HepG2 (cell line): ENCODE results near the gene DPH1. TPM values are rescaled to one million over a fixed set of nuclear protein-coding genes. Genes with fewer than 3 reads are reported as not detected.

ENCODE experiments used
- ATAD3A ChIP-seq: sonication (generic); formaldehyde crosslinking; IDR thresholded peaks from 2 replicates; pipeline ENCODE4 v1.4.0; 2020; ENCODE audit warnings: missing genetic modification reagents
- DMAP1 ChIP-seq: IDR thresholded peaks from 2 replicates; pipeline ENCODE4 v1.6.1; 2016
- EEA1 ChIP-seq: sonication (generic); formaldehyde crosslinking; IDR thresholded peaks from 2 replicates; pipeline ENCODE4 v1.5.1; 2020; ENCODE audit warnings: mild to moderate bottlenecking, missing genetic modification reagents, borderline replicate concordance
- ELF3 ChIP-seq: IDR thresholded peaks from 2 replicates; pipeline ENCODE4 v1.6.1; 2016; ENCODE audit warnings: missing genetic modification reagents, missing compliant biosample characterization
- ERF ChIP-seq: IDR thresholded peaks from 2 replicates; pipeline ENCODE4 v1.6.1; 2018; ENCODE audit warnings: missing biosample characterization, missing genetic modification reagents
- GFI1 ChIP-seq: sonication (generic); formaldehyde crosslinking; IDR thresholded peaks from 2 replicates; pipeline ENCODE4 v1.5.0; 2020; ENCODE audit warnings: missing genetic modification reagents, mild to moderate bottlenecking, borderline replicate concordance
- HMG20B ChIP-seq: conservative IDR thresholded peaks from 2 replicates; pipeline ENCODE4 v1.6.1; 2016; ENCODE audit warnings: missing genetic modification reagents, missing compliant biosample characterization
- KAT8 ChIP-seq: IDR thresholded peaks from 2 replicates; pipeline ENCODE4 v1.6.1; 2016; ENCODE audit warnings: missing genetic modification reagents, missing compliant biosample characterization
- KDM3A ChIP-seq: IDR thresholded peaks from 2 replicates; pipeline ENCODE4 v1.6.1; 2018; ENCODE audit warnings: low read depth, missing compliant biosample characterization
- KLF16 ChIP-seq, 2 experiments: sonication (generic) in 1 of 2; formaldehyde crosslinking in 1 of 2; IDR thresholded peaks; 2 replicates each; pipeline versions ENCODE4 v1.6.1 to v1.8.0; 2016 to 2023; ENCODE audit warnings: missing genetic modification reagents in 2 of 2, missing compliant biosample characterization in 1 of 2
- NBN ChIP-seq: fragments of 450-650 bp; conservative IDR thresholded peaks from 2 replicates; pipeline ENCODE4 v1.6.1; 2017
- NFATC3 ChIP-seq: sonication (generic); formaldehyde crosslinking; IDR thresholded peaks from 2 replicates; pipeline ENCODE4 v1.5.1; 2020; ENCODE audit warnings: mild to moderate bottlenecking, missing genetic modification reagents
- TARDBP ChIP-seq: sonication (generic); formaldehyde crosslinking; IDR thresholded peaks from 2 replicates; pipeline ENCODE4 v1.8.0; 2022; ENCODE audit warnings: mild to moderate bottlenecking, missing genetic modification reagents
- TCF7 ChIP-seq: sonication (generic); IDR thresholded peaks from 2 replicates; pipeline ENCODE4 v1.6.1; 2016; ENCODE audit warnings: antibody characterized with exemption, low read depth
- YEATS2 ChIP-seq: sonication (generic); formaldehyde crosslinking; IDR thresholded peaks from 2 replicates; pipeline ENCODE4 v1.4.0; 2020; ENCODE audit warnings: missing genetic modification reagents, borderline replicate concordance
- ZKSCAN1 ChIP-seq: fragments of 150-350 bp; IDR thresholded peaks from 2 replicates; pipeline ENCODE4 v1.6.1; 2014; ENCODE audit warnings: low read length
- ZMAT5 ChIP-seq: sonication (generic); formaldehyde crosslinking; IDR thresholded peaks from 2 replicates; pipeline ENCODE4 v1.5.0; 2020; ENCODE audit warnings: mild to moderate bottlenecking, low read depth, missing genetic modification reagents, borderline replicate concordance
- ZNF24 ChIP-seq: fragments of 450-650 bp; IDR thresholded peaks from 2 replicates; pipeline ENCODE4 v1.6.1; 2017; ENCODE audit warnings: antibody characterized with exemption, mild to moderate bottlenecking
- ZNF280B ChIP-seq: sonication (generic); formaldehyde crosslinking; IDR thresholded peaks from 2 replicates; pipeline ENCODE4 v1.5.0; 2020; ENCODE audit warnings: missing genetic modification reagents, mild to moderate bottlenecking, borderline replicate concordance
- ZNF292 ChIP-seq: sonication (generic); formaldehyde crosslinking; IDR thresholded peaks from 2 replicates; pipeline ENCODE4 v1.8.1; 2022; ENCODE audit warnings: mild to moderate bottlenecking, low read depth, missing genetic modification reagents, borderline replicate concordance
- ZNF547 ChIP-seq: sonication (generic); formaldehyde crosslinking; IDR thresholded peaks from 2 replicates; pipeline ENCODE4 v1.5.1; 2020; ENCODE audit warnings: mild to moderate bottlenecking, missing genetic modification reagents
- ZNF619 ChIP-seq: sonication (generic); formaldehyde crosslinking; IDR thresholded peaks from 2 replicates; pipeline ENCODE4 v1.4.0; 2020; ENCODE audit warnings: mild to moderate bottlenecking, missing genetic modification reagents
- ZNF720 ChIP-seq: sonication (generic); formaldehyde crosslinking; IDR thresholded peaks from 2 replicates; pipeline ENCODE4 v1.4.0; 2020; ENCODE audit warnings: missing genetic modification reagents
- ZNF782 ChIP-seq: sonication (generic); formaldehyde crosslinking; IDR thresholded peaks from 2 replicates; pipeline ENCODE4 v1.4.0; 2020; ENCODE audit warnings: missing genetic modification reagents, mild to moderate bottlenecking, borderline replicate concordance
- ZNF839 ChIP-seq: sonication (generic); formaldehyde crosslinking; IDR thresholded peaks from 2 replicates; pipeline ENCODE4 v1.4.0; 2020; ENCODE audit warnings: missing genetic modification reagents, mild to moderate bottlenecking, borderline replicate concordance
- polyA plus RNA-seq, 8 experiments: library from polyadenylated mRNA; depleted of rRNA in 3 of 8; stranded (reverse) in 7 of 8; unstranded in 1 of 8; fragments of >200 nt; fragmentation: Illumina TruSeq in 4 of 8; extraction: Trizol in 4 of 8; gene quantifications; 2 replicates each; pipeline versions ENCODE4 v1.2.1 to v1.2.3, GENCODE V29; 2011 to 2016; ENCODE audit warnings: low read depth in 4 of 8, missing spikeins in 1 of 8, mixed read lengths in 1 of 8; ENCODE audit not compliant: insufficient read depth in 1 of 8
- total RNA-seq, 5 experiments: library from RNA; depleted of rRNA; stranded (reverse); fragments of >200 nt; fragmentation: Illumina TruSeq; extraction: Trizol; gene quantifications; 2 replicates each; pipeline ENCODE4 v1.2.3, GENCODE V29; 2016; ENCODE audit warnings: low read depth in 1 of 5
- TF ChIP-seq, protein P1 (sequence below): IDR thresholded peaks from 2 replicates; pipeline ENCODE4 v1.6.1; 2016; ENCODE audit warnings: low read depth, control low read depth
- TF ChIP-seq, protein P2 (sequence below): sonication (generic); formaldehyde crosslinking; IDR thresholded peaks from 2 replicates; pipeline ENCODE4 v1.4.0; 2020; ENCODE audit warnings: missing genetic modification reagents
- TF ChIP-seq, protein P3 (sequence below): sonication (generic); formaldehyde crosslinking; IDR thresholded peaks from 2 replicates; pipeline ENCODE4 v1.4.0; 2020; ENCODE audit warnings: missing genetic modification reagents, mild to moderate bottlenecking, borderline replicate concordance

DPH1 gene
- total and polyA plus RNA-seq, 2 of the 13 experiments (the other 11 are each of a cell fraction or from before 2014, with no cell fraction given), result 25.3 to 42.8 TPM

DNA sequence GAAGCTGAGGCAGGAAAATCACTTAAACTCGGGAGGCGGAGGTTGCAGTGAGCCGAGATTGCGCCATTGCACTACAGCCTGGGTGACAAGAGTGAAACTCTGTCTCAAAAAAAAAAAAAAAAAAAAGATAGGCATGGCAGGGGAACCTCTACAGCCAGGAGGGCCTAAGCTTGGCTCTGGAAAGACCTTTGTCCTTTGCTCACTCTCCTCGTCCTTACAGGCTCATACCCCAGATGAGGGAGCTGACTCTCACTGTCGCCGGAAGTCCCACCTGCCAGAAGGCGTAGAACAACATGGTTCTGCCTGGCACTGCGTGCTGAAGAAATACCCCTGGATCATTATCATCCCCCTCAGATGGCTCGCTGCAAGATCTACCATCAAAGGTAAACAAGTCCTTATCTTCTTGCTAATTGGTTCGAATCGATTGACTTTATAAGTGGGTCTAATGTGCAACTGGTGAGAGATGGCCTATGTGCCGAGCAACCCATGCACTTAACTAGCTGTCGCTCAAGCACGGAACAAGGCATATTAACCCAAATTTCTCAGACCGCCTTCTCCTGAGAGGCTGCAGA lies 34.5 kb upstream of the DPH1 start (continued):
- TF ChIP-seq, protein P1, sequence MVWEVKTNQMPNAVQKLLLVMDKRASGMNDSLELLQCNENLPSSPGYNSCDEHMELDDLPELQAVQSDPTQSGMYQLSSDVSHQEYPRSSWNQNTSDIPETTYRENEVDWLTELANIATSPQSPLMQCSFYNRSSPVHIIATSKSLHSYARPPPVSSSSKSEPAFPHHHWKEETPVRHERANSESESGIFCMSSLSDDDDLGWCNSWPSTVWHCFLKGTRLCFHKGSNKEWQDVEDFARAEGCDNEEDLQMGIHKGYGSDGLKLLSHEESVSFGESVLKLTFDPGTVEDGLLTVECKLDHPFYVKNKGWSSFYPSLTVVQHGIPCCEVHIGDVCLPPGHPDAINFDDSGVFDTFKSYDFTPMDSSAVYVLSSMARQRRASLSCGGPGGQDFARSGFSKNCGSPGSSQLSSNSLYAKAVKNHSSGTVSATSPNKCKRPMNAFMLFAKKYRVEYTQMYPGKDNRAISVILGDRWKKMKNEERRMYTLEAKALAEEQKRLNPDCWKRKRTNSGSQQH (CRISPR knock-in tag), result no peak
- TF ChIP-seq GFI1 (no peak), ZNF720 (no peak), ZNF24 (no peak), ERF (CRISPR knock-in tag) (peak; percentile 22; the same call in 1 of the 2 replicates), HMG20B (0 out of 2 replicates have a peak, but pooled peaks have one; percentile 44), TCF7 (no peak), KAT8 (CRISPR knock-in tag) (no peak), TARDBP (no peak), ZNF292 (CRISPR knock-in tag) (no peak), ZNF280B (CRISPR knock-in tag) (no peak), ATAD3A (CRISPR knock-in tag) (no peak), ELF3 (CRISPR knock-in tag) (no peak), NFATC3 (CRISPR knock-in tag) (no peak), KDM3A (CRISPR knock-in tag) (no peak), ZNF782 (CRISPR knock-in tag) (no peak), ZNF619 (no peak), KLF16 (CRISPR knock-in tag; IDR thresholded peaks at IDR 0.05) (no peak), YEATS2 (peak; percentile 48; the same call in 1 of the 2 replicates), ZKSCAN1 (no peak), DMAP1 (CRISPR knock-in tag) (no peak; the same call in 1 of the 2 replicates), ZNF547 (CRISPR knock-in tag) (no peak), NBN (no peak), ZNF839 (CRISPR knock-in tag) (no peak), ZMAT5 (CRISPR knock-in tag) (no peak), EEA1 (CRISPR knock-in tag) (no peak)
- TF ChIP-seq, protein P2, sequence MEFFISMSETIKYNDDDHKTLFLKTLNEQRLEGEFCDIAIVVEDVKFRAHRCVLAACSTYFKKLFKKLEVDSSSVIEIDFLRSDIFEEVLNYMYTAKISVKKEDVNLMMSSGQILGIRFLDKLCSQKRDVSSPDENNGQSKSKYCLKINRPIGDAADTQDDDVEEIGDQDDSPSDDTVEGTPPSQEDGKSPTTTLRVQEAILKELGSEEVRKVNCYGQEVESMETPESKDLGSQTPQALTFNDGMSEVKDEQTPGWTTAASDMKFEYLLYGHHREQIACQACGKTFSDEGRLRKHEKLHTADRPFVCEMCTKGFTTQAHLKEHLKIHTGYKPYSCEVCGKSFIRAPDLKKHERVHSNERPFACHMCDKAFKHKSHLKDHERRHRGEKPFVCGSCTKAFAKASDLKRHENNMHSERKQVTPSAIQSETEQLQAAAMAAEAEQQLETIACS, result no peak
- TF ChIP-seq, protein P3, sequence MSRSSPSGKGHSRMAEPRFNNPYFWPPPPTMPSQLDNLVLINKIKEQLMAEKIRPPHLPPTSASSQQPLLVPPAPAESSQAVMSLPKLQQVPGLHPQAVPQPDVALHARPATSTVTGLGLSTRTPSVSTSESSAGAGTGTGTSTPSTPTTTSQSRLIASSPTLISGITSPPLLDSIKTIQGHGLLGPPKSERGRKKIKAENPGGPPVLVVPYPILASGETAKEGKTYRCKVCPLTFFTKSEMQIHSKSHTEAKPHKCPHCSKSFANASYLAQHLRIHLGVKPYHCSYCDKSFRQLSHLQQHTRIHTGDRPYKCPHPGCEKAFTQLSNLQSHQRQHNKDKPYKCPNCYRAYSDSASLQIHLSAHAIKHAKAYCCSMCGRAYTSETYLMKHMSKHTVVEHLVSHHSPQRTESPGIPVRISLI (CRISPR knock-in tag), result peak; percentile 92
